Endodermal cell (in vitro differentiated cells): ENCODE results near the gene RCOR1. TPM values are rescaled to one million over a fixed set of nuclear protein-coding genes. Genes with fewer than 3 reads are reported as not detected.

Experiments used
- DNase-seq: peaks from one replicate; pipeline ENCODE4 v3.0.0-alpha.2; 2017
- H3K27ac ChIP-seq: 2 replicates; pipeline ENCODE4 v1.5.1; 2013; ENCODE audit warnings: mild to moderate bottlenecking, low read depth, low read length, moderate library complexity
- H3K27me3 ChIP-seq: 2 replicates; pipeline ENCODE4 v1.6.1; 2013; ENCODE audit warnings: mild to moderate bottlenecking, low read length, moderate library complexity; ENCODE audit not compliant: insufficient read depth, control insufficient read depth, poor library complexity, severe bottlenecking
- H3K36me3 ChIP-seq: 2 replicates; pipeline ENCODE4 v1.7.0; 2013; ENCODE audit warnings: mild to moderate bottlenecking, low read length, moderate library complexity; ENCODE audit not compliant: control insufficient read depth, insufficient read depth
- H3K4me1 ChIP-seq: one replicate; pipeline ENCODE4 v1.7.0; 2013; ENCODE audit warnings: low read length; ENCODE audit not compliant: control insufficient read depth, insufficient read depth
- H3K4me3 ChIP-seq: 2 replicates; pipeline ENCODE4 v1.5.1; 2013; ENCODE audit warnings: mild to moderate bottlenecking, low read length, moderate library complexity
- H3K9ac ChIP-seq: 2 replicates; pipeline ENCODE4 v1.6.1; 2013; ENCODE audit warnings: mild to moderate bottlenecking, low read length, moderate library complexity; ENCODE audit not compliant: poor library complexity, severe bottlenecking; ENCODE audit errors: extremely low read depth
- H3K9me3 ChIP-seq: 2 replicates; pipeline ENCODE4 v1.6.1; 2013; ENCODE audit warnings: mild to moderate bottlenecking, low read length, moderate library complexity; ENCODE audit not compliant: control insufficient read depth
- H3K27ac Mint-ChIP-seq: 2 replicates; pipeline ENCODE4 v1.8.0; 2020; ENCODE audit warnings: mixed read lengths
- H3K27me3 Mint-ChIP-seq: 2 replicates; pipeline ENCODE4 v1.8.0; 2021; ENCODE audit warnings: mild to moderate bottlenecking, mixed read lengths; ENCODE audit not compliant: insufficient read depth
- H3K36me3 Mint-ChIP-seq: 2 replicates; pipeline ENCODE4 v1.8.0; 2020; ENCODE audit warnings: low read depth, mixed read lengths
- H3K4me1 Mint-ChIP-seq: 2 replicates; pipeline ENCODE4 v1.8.0; 2020; ENCODE audit warnings: mixed read lengths
- H3K4me3 Mint-ChIP-seq: 2 replicates; pipeline ENCODE4 v1.8.0; 2020; ENCODE audit warnings: mild to moderate bottlenecking, moderate library complexity, mixed read lengths
- H3K9me3 Mint-ChIP-seq: 2 replicates; pipeline ENCODE4 v1.8.0; 2020; ENCODE audit warnings: mild to moderate bottlenecking, mixed read lengths
- CTCF ChIP-seq: fragments of 200-600 bp; sonication (generic); conservative IDR thresholded peaks from 2 replicates; pipeline ENCODE4 v1.5.0; 2021; ENCODE audit warnings: antibody characterized with exemption, mild to moderate bottlenecking
- WGBS, 2 experiments: methylation state at CpG; one replicate each; pipeline versions ENCODE4 v1.1.5 to v1.1.7; 2013; ENCODE audit warnings: missing lambda C conversion rate in 2 of 2, mixed read lengths in 1 of 2; ENCODE audit not compliant: insufficient coverage in 1 of 2, insufficient read length in 1 of 2; 5-methylcytosine and 5-hydroxymethylcytosine counted together
- total RNA-seq, 2 donors: library from RNA; stranded (reverse); fragmentation: NEBNext Ultra II Directional in 1 of 2; extraction: Animal tissue kit (Norgen Biotek cat#: 25700) in 1 of 2; gene quantifications; 2 replicates in 1 of 2; 3 replicates in 1 of 2; pipeline ENCODE4 v1.2.1, GENCODE V29; 2021

The RCOR1 gene
- total RNA-seq, 2 donors from 2014 or later = 30.3 to 31.5 TPM

DNA sequence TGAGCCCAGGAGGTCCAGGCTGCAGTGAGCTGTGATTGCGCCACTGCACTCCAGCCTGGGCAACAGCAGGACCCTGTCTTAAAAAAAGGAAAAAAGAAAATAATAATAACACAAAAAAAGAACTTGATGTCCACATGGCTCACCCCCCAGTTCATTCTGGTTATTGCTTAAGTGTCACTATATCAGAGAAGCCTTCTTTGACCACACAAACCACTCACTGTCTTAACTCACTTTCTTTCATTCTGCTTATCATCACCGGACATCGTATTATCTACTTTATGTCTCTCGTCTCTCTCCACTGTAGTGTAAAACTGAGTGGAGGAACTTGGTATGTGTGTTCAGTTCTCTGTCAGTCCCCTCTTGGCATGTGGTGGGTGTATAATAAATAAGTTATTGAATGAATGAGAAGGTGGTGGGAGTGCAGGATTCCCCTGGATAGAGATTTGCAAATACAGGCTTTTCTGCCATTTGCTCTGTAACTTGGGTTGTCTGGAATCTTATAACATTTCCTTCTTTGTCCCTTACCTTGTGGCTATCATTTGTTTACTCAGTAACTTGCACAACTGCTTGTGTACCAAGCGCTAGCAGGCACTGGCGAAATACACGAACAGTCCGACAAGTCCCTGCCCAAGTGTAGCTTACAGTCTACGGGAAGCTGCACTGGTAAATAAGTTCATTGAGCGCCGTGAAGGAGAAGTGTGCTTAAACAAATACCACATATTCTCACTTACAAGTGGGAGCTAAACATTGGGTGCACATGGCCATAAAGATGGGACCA, 98.2 kb downstream of the RCOR1 start:
- Mint-ChIP-seq H3K4me3 (no peak overlapping the region), H3K9me3 (no peaks in the 10 kb centered on the region), H3K4me1 (peaks cover 21% of the 10 kb centered on the region), H3K27ac (no peak overlapping the region), H3K27me3 (no peaks in the 10 kb centered on the region), H3K36me3 (no peaks in the 10 kb centered on the region)
- no peaks in the 10 kb centered on the region for H3K36me3 ChIP-seq
- no peak for DNase-seq
- TF ChIP-seq CTCF = no peak
- no peak overlapping the region for H3K4me3 ChIP-seq
- H3K4me1 ChIP-seq = peaks cover 4% of the 10 kb centered on the region
- WGBS, 2 experiments = 86 to 98% methylated on average over 5 to 10 of the region's 11 CpGs
- H3K27ac ChIP-seq = no peak overlapping the region
- no peak overlapping the region for H3K9ac ChIP-seq
- no peaks in the 10 kb centered on the region for H3K9me3 ChIP-seq
- H3K27me3 ChIP-seq = no peaks in the 10 kb centered on the region

DNA sequence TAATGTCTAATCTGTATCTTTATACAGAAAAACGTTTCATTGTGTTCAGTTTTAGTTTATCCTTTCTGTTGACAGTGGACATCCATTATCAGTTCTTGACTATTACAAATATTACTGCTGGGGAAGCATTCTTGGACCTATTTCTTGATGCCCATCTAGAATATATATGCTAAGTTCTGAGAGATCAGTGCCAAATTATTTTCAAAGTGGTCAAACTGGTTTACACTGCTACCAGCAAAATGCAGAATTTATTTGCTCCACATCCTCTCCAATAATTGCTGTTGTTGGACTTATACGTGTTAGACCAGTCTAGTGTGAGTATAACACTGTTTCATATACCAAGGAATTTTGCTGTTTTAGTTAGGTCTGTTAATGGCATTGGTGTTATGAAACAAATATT, 99.3 kb downstream of the RCOR1 start:
- H3K4me1 ChIP-seq = peaks cover 8% of the 10 kb centered on the region
- Mint-ChIP-seq H3K9me3 (no peaks in the 10 kb centered on the region), H3K4me3 (no peak overlapping the region), H3K36me3 (no peaks in the 10 kb centered on the region), H3K27me3 (no peaks in the 10 kb centered on the region), H3K4me1 (peaks cover 31% of the 10 kb centered on the region), H3K27ac (no peak overlapping the region)
- 77 to 100% methylated on average over 1 to 2 of the region's 2 CpGs for WGBS, 2 experiments
- H3K4me3 ChIP-seq = no peak overlapping the region
- DNase-seq = no peak
- H3K36me3 ChIP-seq = no peaks in the 10 kb centered on the region
- H3K9me3 ChIP-seq = no peaks in the 10 kb centered on the region
- H3K27ac ChIP-seq = no peak overlapping the region
- no peaks in the 10 kb centered on the region for H3K27me3 ChIP-seq
- no peak for TF ChIP-seq CTCF
- H3K9ac ChIP-seq = no peak overlapping the region

GRCh38 chr14:102692334-102692733, 99.9 kb downstream of the RCOR1 start:
- Histone ChIP-seq H3K27me3 (no peaks in the 10 kb centered on the region), H3K36me3 (no peaks in the 10 kb centered on the region), H3K27ac (no peak overlapping the region), H3K4me3 (no peak overlapping the region), H3K9ac (no peak overlapping the region), H3K9me3 (no peaks in the 10 kb centered on the region), H3K4me1 (peaks cover 8% of the 10 kb centered on the region)
- no peaks in the 10 kb centered on the region for H3K36me3 Mint-ChIP-seq
- no peaks in the 10 kb centered on the region for H3K9me3 Mint-ChIP-seq
- H3K4me3 Mint-ChIP-seq = no peak overlapping the region
- no peak overlapping the region for H3K27ac Mint-ChIP-seq
- H3K27me3 Mint-ChIP-seq = no peaks in the 10 kb centered on the region
- DNase-seq = no peak
- TF ChIP-seq CTCF = no peak
- peaks cover 35% of the 10 kb centered on the region for H3K4me1 Mint-ChIP-seq
- WGBS, 2 experiments = 89 to 97% methylated on average over 3 to 4 of the region's 4 CpGs
